HCT116 (cell line): ENCODE measurements around the gene NAA80. TPM values are rescaled to one million over a fixed set of nuclear protein-coding genes. Genes with fewer than 3 reads are reported as not detected.

Experiments used
- ATAC-seq: fragments of 200-7000 bp; cut with Tn5 transposase; 2 replicates; pipeline ENCODE4 v1.9.1; 2020; ENCODE audit warnings: mild to moderate bottlenecking, moderate library complexity
- BruUV-seq: library from RNA; stranded (reverse); fragments of 400-500 nt; replicated peaks from 2 replicates; lab custom pipeline; 2021; lab: Mats Ljungman, UMichigan
- CTCF ChIA-PET: fragments of 300-600 bp; sonication (Branson Sonifier 250); formaldehyde crosslinking; loops from one replicate; lab custom pipeline; 2021; ENCODE audit warnings: antibody characterized with exemption; lab: Charles Lee
- POLR2A ChIA-PET: fragments of 300-600, 350-600 bp; sonication (Branson Sonifier 250); formaldehyde crosslinking; loops from one replicate; lab custom pipeline; 2021; ENCODE audit warnings: antibody characterized with exemption; lab: Charles Lee
- RAD21 ChIA-PET, 2 experiments: fragments of 300-600 bp; sonication (Branson Sonifier 250); formaldehyde crosslinking; loops; one replicate each; lab custom pipeline; 2023; ENCODE audit warnings: low total read pairs in 2 of 2; ENCODE audit not compliant: uncharacterized antibody in 2 of 2, unreplicated experiment in 2 of 2, low non-redundant PET in 1 of 2; lab: Charles Lee
- DNase-seq: peaks from one replicate; pipeline ENCODE4 v3.0.0-alpha.2; 2010; ENCODE audit warnings: low read depth, low spot score
- H2AFZ ChIP-seq: fragments of 200-600 bp; shearing (Covaris generic), sonication (generic); 2 replicates; pipeline ENCODE4 v1.6.1; 2017; ENCODE audit warnings: low read depth, mixed run types, mixed read lengths, antibody characterized with exemption, low read length; ENCODE audit not compliant: poor library complexity, severe bottlenecking
- H3K27ac ChIP-seq: 2 replicates; pipeline ENCODE4 v1.5.1; 2012; ENCODE audit warnings: low read depth, low read length
- H3K27me3 ChIP-seq: fragments of 200-600 bp; sonication (generic); 2 replicates; pipeline ENCODE4 v1.6.1; 2016; ENCODE audit warnings: mixed run types, low read length, mixed read lengths; ENCODE audit not compliant: insufficient read depth
- H3K36me3 ChIP-seq, 2 experiments: fragments of 200-500 bp in 1 of 2; fragments of 200-600 bp in 1 of 2; sonication (Bioruptor generic) in 1 of 2; sonication (generic) in 1 of 2; 2 replicates each; pipeline versions ENCODE4 v1.5.1 to v1.6.1; 2014 to 2016; ENCODE audit warnings: low read length in 2 of 2, inconsistent platforms in 1 of 2, mixed read lengths in 1 of 2, mixed run types in 1 of 2; ENCODE audit not compliant: insufficient read depth in 2 of 2, control insufficient read depth in 1 of 2
- H3K4me1 ChIP-seq, 2 experiments: fragments of 200-600 bp in 1 of 2; sonication (generic) in 1 of 2; 2 replicates each; pipeline versions ENCODE4 v1.5.1 to v1.6.1; 2012 to 2017; ENCODE audit warnings: low read length in 2 of 2, inconsistent platforms in 1 of 2, mild to moderate bottlenecking in 1 of 2, mixed read lengths in 1 of 2, mixed run types in 1 of 2, moderate library complexity in 1 of 2; ENCODE audit not compliant: insufficient read depth in 2 of 2, control insufficient read depth in 1 of 2
- H3K4me2 ChIP-seq: fragments of 200-600 bp; sonication (generic); 2 replicates; pipeline ENCODE4 v1.6.1; 2017; ENCODE audit warnings: mixed run types, low read length, mixed read lengths
- H3K4me3 ChIP-seq, 2 experiments: fragments of 200-600 bp in 1 of 2; sonication (generic) in 1 of 2; replicated peaks in 1 of 2; 2 replicates each; pipeline ENCODE4 v1.5.1; 2011 to 2016; ENCODE audit warnings: low read length in 2 of 2, control low read depth in 1 of 2, low read depth in 1 of 2, mild to moderate bottlenecking in 1 of 2, mixed read lengths in 1 of 2, mixed run types in 1 of 2
- H3K79me2 ChIP-seq: fragments of 200-600 bp; sonication (generic); 2 replicates; pipeline ENCODE4 v1.6.1; 2017; ENCODE audit warnings: mild to moderate bottlenecking, mixed run types, low read length, moderate library complexity, mixed read lengths; ENCODE audit not compliant: insufficient read depth
- H3K9ac ChIP-seq: fragments of 200-600 bp; sonication (generic); 2 replicates; pipeline ENCODE4 v1.6.1; 2016; ENCODE audit warnings: low read length, mixed read lengths
- H3K9me2 ChIP-seq: fragments of 200-600 bp; sonication (generic), shearing (Covaris generic); 2 replicates; pipeline ENCODE4 v1.6.1; 2017; ENCODE audit warnings: mixed run types, mild to moderate bottlenecking, moderate library complexity; ENCODE audit not compliant: insufficient read depth
- H3K9me3 ChIP-seq, 2 experiments: fragments of 200-500 bp in 1 of 2; fragments of 200-600 bp in 1 of 2; sonication (Bioruptor generic) in 1 of 2; sonication (generic) in 1 of 2; 2 replicates each; pipeline ENCODE4 v1.6.1; 2014 to 2017; ENCODE audit warnings: low read length in 2 of 2, mixed read lengths in 2 of 2, inconsistent platforms in 1 of 2, low read depth in 1 of 2, mild to moderate bottlenecking in 1 of 2, mixed run types in 1 of 2, moderate library complexity in 1 of 2; ENCODE audit not compliant: control insufficient read depth in 1 of 2, insufficient read depth in 1 of 2
- H4K20me1 ChIP-seq: fragments of 200-600 bp; sonication (generic), shearing (Covaris generic); 2 replicates; pipeline ENCODE4 v1.6.1; 2017; ENCODE audit warnings: mixed run types, mild to moderate bottlenecking, moderate library complexity; ENCODE audit not compliant: insufficient read depth
- CBX3 ChIP-seq: IDR thresholded peaks from 2 replicates; pipeline ENCODE4 v1.6.1; 2012; ENCODE audit warnings: low read depth
- EGR1 ChIP-seq: IDR thresholded peaks from 2 replicates; pipeline ENCODE4 v1.6.1; 2012; ENCODE audit warnings: low read depth
- EZH2 ChIP-seq: fragments of 200-600 bp; sonication (generic); IDR thresholded peaks from 2 replicates; pipeline ENCODE4 v1.6.1; 2017; ENCODE audit warnings: antibody characterized with exemption, mixed run types
- EZH2phosphoT487 ChIP-seq: fragments of 200-600 bp; IDR thresholded peaks from 2 replicates; pipeline ENCODE4 v1.6.1; 2018; ENCODE audit warnings: antibody characterized with exemption, borderline replicate concordance
- FOSL1 ChIP-seq: IDR thresholded peaks from 2 replicates; pipeline ENCODE4 v1.6.1; 2012; ENCODE audit warnings: low read depth
- JUND ChIP-seq: IDR thresholded peaks from 2 replicates; pipeline ENCODE4 v1.6.1; 2012
- POLR2A ChIP-seq: IDR thresholded peaks from 2 replicates; pipeline ENCODE4 v1.7.0; 2011; ENCODE audit warnings: borderline replicate concordance; ENCODE audit not compliant: insufficient read depth, insufficient read length; ENCODE audit errors: extremely low read depth
- RAD21 ChIP-seq: IDR thresholded peaks from 2 replicates; pipeline ENCODE4 v1.6.1; 2012; ENCODE audit warnings: low read depth, mild to moderate bottlenecking
- SIN3A ChIP-seq: IDR thresholded peaks from 2 replicates; pipeline ENCODE4 v1.6.1; 2012; ENCODE audit warnings: low read depth
- SP1 ChIP-seq: IDR thresholded peaks from 2 replicates; pipeline ENCODE4 v1.6.1; 2012; ENCODE audit warnings: low read depth
- SRF ChIP-seq: IDR thresholded peaks from 2 replicates; pipeline ENCODE4 v1.6.1; 2012; ENCODE audit warnings: low read depth
- TCF7L2 ChIP-seq: IDR thresholded peaks from 2 replicates; pipeline ENCODE4 v1.7.0; 2011; ENCODE audit warnings: borderline replicate concordance, inconsistent platforms; ENCODE audit not compliant: insufficient read depth, insufficient read length; ENCODE audit errors: extremely low read depth
- YY1 ChIP-seq: IDR thresholded peaks from 2 replicates; pipeline ENCODE4 v1.6.1; 2011; ENCODE audit warnings: low read length, low read depth, moderate library complexity, mild to moderate bottlenecking; ENCODE audit not compliant: insufficient replicate concordance; ENCODE audit errors: extremely low read depth
- ZFX ChIP-seq: fragments of 450-650 bp; IDR thresholded peaks from 2 replicates; pipeline ENCODE4 v1.6.1; 2017
- ZNF274 ChIP-seq: fragments of 200-500 bp; sonication (Bioruptor generic); IDR thresholded peaks from 2 replicates; pipeline ENCODE4 v1.6.1; 2014; ENCODE audit warnings: mild to moderate bottlenecking, low read depth, low read length, inconsistent platforms
- intact Hi-C: fragments of 100-400 bp; cut with micrococcal nuclease; formaldehyde crosslinking; loops from 2 replicates; pipeline ENCODE4 v1.10.0; 2022
- total RNA-seq: library from RNA; stranded (reverse); gene quantifications from one replicate; pipeline ENCODE4 v1.2.1, GENCODE V29; 2021; ENCODE audit not compliant: unreplicated experiment
- TF ChIP-seq, protein P1 (sequence below): IDR thresholded peaks from 2 replicates; pipeline ENCODE4 v1.6.1; 2012
- TF ChIP-seq, protein P2 (sequence below): IDR thresholded peaks from 2 replicates; pipeline ENCODE4 v1.6.1; 2011; ENCODE audit warnings: mild to moderate bottlenecking, low read length, moderate library complexity; ENCODE audit not compliant: insufficient replicate concordance; ENCODE audit errors: extremely low read depth
- TF ChIP-seq, protein P3 (sequence below), 3 experiments: fragments of 200-600 bp in 1 of 3; sonication (generic) in 1 of 3; IDR thresholded peaks in 2 of 3; conservative IDR thresholded peaks in 1 of 3; 2 replicates each; pipeline ENCODE4 v1.5.1; 2012 to 2017; ENCODE audit warnings: low read depth in 2 of 3, low read length in 2 of 3, antibody characterized with exemption in 1 of 3, borderline replicate concordance in 1 of 3, control low read depth in 1 of 3, mild to moderate bottlenecking in 1 of 3, mixed read lengths in 1 of 3, mixed run types in 1 of 3, moderate library complexity in 1 of 3; ENCODE audit not compliant: insufficient read depth in 1 of 3

NAA80 gene
- total RNA-seq, 1 experiment from 2014 or later: 21.3 TPM

DNA sequence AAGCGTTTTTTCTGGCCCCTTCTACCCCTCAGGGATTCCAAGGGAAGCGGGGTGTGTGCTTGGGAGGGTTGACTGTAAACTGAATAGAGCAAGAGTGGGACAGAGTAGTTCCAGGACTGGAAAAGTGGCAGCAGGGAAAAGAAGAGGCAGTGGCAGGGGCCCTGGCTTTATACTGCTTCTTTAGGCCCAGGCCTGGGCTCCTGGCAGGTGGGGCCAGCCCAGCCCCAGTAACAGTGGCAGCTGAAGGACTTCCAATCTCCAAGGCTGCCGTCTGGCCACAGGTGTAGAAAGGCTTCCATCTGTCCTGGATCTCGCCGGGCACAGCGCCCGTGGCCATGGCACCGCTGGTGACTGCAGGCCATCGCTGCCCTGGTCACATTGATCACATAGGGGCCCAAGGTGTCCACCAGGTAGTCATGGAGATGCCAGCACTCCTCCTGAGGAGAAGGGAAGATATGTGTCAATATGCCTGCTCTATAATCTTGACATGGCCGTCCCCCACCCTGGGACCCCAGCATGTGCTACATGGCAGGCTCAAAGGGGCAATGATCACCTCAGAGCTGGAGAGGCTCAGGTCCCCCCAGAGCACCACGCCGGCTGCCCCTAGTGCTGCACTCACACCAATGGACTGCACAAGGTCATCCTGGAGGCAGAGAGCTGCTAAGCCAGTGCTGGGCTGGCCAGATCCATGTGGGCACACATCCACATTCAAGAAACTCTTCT lies 6.0 kb downstream of the NAA80 start:
- Histone ChIP-seq H3K27ac (peak overlapping the region; percentile 65), H3K36me3 (peaks cover 18 to 26% of the 10 kb centered on the region in 2 experiments), H3K79me2 (peaks cover 39% of the 10 kb centered on the region), H3K4me1 (peaks cover 11 to 24% of the 10 kb centered on the region in 2 experiments), H3K9me2 (no peaks in the 10 kb centered on the region), H2AFZ (no peak overlapping the region), H3K4me3 (peak overlapping the region; percentile 98 to 99), H4K20me1 (no peaks in the 10 kb centered on the region), H3K9me3 (no peaks in the 10 kb centered on the region), H3K27me3 (no peaks in the 10 kb centered on the region), H3K9ac (peak overlapping the region; percentile 99), H3K4me2 (peak overlapping the region; percentile 85)
- ChIA-PET POLR2A (interaction anchor here (1.2 to 1.8 kb wide), 4 partner anchors 10 to 58 kb away, joined by 3 to 7 read pairs (median 4); partner anchors contain the start of genes GNAI2, HYAL1 and LSMEM2), RAD21 (no interaction called here), CTCF (interaction anchor here (1.8 to 1.9 kb wide), 2 partner anchors 31 to 47 kb away, joined by 6 to 8 read pairs; no protein-coding TSS in a partner anchor)
- intact Hi-C loops: no loop called here
- DNase-seq: no peak
- BruUV-seq: no TSS peak
- ATAC-seq: no peak
- TF ChIP-seq, protein P1, sequence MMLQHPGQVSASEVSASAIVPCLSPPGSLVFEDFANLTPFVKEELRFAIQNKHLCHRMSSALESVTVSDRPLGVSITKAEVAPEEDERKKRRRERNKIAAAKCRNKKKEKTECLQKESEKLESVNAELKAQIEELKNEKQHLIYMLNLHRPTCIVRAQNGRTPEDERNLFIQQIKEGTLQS: no peak
- TF ChIP-seq RAD21 (no peak), JUND (no peak), FOSL1 (no peak), EGR1 (no peak), SIN3A (no peak), SP1 (no peak), TCF7L2 (no peak), ZNF274 (no peak), ZFX (no peak), EZH2phosphoT487 (no peak), SRF (no peak), POLR2A (no peak), EZH2 (no peak), YY1 (no peak), CBX3 (no peak)
- TF ChIP-seq, protein P2, sequence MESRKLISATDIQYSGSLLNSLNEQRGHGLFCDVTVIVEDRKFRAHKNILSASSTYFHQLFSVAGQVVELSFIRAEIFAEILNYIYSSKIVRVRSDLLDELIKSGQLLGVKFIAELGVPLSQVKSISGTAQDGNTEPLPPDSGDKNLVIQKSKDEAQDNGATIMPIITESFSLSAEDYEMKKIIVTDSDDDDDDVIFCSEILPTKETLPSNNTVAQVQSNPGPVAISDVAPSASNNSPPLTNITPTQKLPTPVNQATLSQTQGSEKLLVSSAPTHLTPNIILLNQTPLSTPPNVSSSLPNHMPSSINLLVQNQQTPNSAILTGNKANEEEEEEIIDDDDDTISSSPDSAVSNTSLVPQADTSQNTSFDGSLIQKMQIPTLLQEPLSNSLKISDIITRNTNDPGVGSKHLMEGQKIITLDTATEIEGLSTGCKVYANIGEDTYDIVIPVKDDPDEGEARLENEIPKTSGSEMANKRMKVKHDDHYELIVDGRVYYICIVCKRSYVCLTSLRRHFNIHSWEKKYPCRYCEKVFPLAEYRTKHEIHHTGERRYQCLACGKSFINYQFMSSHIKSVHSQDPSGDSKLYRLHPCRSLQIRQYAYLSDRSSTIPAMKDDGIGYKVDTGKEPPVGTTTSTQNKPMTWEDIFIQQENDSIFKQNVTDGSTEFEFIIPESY: no peak
- TF ChIP-seq, protein P3, sequence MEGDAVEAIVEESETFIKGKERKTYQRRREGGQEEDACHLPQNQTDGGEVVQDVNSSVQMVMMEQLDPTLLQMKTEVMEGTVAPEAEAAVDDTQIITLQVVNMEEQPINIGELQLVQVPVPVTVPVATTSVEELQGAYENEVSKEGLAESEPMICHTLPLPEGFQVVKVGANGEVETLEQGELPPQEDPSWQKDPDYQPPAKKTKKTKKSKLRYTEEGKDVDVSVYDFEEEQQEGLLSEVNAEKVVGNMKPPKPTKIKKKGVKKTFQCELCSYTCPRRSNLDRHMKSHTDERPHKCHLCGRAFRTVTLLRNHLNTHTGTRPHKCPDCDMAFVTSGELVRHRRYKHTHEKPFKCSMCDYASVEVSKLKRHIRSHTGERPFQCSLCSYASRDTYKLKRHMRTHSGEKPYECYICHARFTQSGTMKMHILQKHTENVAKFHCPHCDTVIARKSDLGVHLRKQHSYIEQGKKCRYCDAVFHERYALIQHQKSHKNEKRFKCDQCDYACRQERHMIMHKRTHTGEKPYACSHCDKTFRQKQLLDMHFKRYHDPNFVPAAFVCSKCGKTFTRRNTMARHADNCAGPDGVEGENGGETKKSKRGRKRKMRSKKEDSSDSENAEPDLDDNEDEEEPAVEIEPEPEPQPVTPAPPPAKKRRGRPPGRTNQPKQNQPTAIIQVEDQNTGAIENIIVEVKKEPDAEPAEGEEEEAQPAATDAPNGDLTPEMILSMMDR (IDR thresholded peaks at IDR 0.05 in 2 of 3, conservative IDR thresholded peaks at IDR 0.05 in 1 of 3; ENCODE audit: borderline replicate concordance in 1 of 3, insufficient read depth in 1 of 3, low read depth in 2 of 3, low read length in 2 of 3): no peak
- TF ChIP-seq, all 23 proteins: peak for 0
